NOMO-1 treated with DMSO at 0.1 percent for 48 hours (cell line): ENCODE results near the gene FBXL5.

Experiments used
- DNase-seq: peaks from one replicate; lab custom pipeline; 2025; ENCODE audit not compliant: unreplicated experiment; lab: John Stamatoyannopoulos, UW

FBXL5 gene, protein sequence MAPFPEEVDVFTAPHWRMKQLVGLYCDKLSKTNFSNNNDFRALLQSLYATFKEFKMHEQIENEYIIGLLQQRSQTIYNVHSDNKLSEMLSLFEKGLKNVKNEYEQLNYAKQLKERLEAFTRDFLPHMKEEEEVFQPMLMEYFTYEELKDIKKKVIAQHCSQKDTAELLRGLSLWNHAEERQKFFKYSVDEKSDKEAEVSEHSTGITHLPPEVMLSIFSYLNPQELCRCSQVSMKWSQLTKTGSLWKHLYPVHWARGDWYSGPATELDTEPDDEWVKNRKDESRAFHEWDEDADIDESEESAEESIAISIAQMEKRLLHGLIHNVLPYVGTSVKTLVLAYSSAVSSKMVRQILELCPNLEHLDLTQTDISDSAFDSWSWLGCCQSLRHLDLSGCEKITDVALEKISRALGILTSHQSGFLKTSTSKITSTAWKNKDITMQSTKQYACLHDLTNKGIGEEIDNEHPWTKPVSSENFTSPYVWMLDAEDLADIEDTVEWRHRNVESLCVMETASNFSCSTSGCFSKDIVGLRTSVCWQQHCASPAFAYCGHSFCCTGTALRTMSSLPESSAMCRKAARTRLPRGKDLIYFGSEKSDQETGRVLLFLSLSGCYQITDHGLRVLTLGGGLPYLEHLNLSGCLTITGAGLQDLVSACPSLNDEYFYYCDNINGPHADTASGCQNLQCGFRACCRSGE

DNA sequence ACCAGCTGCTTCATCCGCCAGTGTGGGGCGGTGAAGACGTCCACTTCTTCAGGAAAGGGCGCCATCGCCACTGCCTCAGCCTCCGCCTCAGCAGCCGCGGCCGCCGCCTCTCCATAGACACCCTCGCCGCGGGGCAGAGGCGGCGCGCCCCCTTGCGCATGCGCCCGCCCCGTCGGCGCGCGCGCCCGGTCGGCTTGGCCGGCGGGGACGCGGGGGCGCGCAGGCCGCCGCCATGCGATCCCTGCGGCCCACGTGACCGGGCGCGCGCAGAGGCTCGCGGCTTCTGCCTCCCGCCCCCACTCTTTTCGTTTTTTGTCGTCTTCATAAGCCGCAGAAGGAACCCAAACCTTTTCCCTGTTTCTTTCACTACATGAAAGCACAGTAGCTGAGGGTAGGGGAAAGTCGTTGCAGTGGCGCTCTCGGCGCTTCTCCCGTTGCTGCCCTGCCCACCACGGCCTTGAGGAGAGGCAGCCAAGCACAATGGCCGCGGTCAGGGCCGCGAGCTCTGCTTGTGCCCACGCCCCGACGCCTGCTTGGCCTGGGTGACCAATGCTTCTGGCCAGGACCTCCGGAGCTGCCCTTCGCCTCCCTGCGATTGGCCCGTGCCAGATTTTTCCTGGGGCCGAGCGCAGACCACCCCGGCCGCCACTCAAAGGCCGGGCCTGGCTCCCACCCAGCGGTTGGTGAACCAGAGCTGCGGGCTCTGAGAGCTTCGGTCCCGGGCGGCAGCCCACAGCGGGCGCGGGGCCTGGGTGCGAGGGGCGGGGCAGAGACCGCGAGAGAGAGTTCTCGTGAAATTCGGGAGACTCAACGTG lies at the start of gene FBXL5:
TSS of gene FBXL5 (minus strand) at position 135 of the 815 bp plus-strand sequence. CDS start at position 65, 70 bp downstream.
- DNase-seq, result peak; percentile 82

DNA sequence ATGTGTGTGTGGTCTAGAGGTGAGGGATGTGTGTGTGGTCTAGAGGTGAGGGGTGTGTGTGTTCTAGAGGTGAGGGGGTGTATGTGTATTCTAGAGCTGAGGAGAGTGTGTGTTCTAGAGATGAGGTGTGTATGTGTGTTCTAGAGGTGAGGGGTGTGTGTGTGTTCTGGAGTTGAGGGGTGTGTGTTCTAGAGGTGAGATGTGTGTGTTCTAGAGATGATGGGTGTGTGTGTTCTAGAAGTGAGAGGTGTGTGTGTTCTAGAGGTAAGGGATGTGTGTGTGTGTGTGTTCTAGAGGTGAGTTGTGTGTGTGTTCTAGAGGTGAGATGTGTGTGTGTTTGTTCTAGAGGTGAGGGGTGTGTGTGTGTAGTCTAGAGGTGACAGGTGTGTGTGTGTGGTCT lies 49.0 kb upstream of the FBXL5 start:
- DNase-seq, result no peak

DNA sequence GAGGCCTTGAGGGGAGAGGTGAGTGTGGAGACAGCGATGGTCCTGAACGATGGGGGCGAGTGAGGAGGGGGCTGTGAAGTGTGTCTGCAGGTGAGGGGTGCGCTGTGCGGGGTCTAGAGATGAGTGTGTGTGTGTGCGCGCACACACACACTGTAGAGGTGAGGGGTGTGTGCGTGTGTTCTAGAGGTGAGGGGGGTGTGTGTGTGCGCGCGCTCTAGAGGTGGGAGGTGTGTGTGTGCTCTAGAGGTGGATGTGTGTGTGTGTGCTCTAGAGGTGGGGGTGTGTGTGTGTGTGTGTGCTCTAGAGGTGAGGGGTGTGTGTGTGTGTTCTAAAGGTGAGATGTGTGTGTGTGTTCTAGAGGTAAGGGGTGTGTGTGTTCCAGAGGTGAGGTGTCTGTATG lies 48.3 kb upstream of the FBXL5 start:
- no peak for DNase-seq

DNA sequence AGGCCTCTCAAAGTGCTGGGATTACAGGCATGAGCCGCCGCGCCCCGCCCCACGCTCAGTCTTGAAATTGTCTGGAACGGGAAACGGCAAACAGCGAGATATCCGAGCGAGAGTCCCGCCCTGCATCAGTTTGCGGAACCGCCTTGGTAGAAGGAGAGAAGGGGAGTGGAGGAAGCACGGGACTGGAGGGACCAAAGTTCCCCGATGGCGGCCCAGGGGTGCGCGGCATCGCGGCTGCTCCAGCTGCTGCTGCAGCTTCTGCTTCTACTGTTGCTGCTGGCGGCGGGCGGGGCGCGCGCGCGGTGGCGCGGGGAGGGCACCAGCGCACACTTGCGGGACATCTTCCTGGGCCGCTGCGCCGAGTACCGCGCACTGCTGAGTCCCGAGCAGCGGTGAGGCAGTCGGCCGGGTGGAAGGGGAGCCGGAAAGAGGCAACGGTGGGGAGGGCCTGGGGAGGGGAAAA lies 47.8 kb upstream of the FBXL5 start, which contains the start of gene BST1:
TSS of gene BST1 (plus strand) at position 125 of the 463 bp plus-strand sequence. CDS start at position 205, 80 bp downstream.
- DNase-seq, result peak; percentile 88

DNA sequence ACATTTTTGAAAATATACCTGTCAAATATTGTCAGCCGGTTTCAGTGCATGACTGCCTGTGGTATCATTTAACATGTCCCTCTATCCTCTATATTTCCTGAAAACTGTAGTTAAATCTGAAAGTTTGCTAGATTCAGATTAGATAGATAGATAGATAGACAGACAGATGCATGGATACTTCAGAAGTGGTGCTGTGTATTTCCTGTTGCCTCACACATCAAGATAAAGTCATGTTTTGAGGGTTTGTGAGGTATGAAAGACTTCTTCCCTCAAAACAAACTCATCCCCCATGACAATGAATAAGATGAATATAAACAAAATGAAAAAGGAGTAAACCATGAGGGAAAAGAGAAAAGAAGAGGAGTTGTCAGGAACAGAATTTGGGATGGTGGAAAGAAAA lies 41.7 kb upstream of the FBXL5 start:
- DNase-seq, result no peak

DNA sequence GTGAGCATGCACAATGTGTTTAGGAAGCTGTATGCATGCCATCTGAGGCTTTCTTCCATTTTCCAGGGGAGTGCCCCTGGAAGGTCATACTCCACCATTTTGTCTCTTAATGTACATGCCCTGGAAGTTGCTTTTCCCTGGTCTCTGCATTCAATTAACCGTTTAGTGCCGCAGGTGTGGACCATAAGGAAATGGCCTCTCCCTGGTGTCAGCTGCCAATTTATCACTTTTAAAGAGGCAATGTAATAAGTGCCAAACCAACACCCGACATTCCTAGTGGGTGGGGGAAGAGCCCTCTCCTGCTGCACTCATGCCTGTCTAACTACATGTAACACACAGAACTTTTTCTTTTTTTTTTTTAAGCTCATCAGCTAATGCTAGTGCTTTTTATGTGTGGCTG lies 40.6 kb upstream of the FBXL5 start:
- no peak for DNase-seq

DNA sequence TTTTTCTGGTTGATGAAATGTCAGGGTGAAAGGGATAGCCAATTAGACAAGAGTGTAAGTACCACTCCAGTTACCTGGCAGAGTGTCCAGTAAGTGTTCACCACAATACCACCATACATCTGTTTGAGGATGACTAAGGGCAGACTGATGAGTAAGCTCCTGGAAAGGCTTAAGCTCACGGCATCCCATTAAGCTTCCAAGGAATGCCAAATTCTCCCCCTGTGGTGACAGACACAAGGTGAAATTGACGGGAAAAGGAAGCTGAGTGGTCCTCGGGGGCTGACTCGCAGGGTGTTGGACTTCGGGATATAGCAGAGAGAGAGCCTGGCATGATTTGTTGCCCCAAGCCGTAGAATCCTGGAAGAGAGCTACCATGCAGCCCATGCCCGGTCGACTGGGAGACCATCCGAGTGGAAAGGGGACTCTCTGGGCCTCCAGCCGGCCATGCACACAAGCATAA lies 40.1 kb upstream of the FBXL5 start:
- no peak for DNase-seq

DNA sequence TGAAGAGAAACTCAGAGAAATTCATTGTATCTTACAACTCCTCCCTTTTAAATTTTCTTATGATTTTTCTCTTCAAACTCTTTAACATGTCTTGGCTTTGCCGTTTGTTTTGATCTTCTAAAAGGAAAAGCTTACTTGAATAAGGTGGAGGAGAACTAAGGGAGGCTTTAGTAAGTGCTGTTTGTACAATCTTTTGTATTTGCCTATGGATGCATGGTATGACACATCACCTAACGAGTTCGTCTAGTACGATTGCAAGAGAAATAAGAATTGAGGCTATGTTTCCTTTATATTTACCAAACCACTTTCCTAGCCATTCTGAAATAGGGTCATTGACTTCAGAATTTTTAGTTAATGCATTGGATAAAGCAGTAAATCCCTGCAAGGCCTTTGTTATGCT lies 39.3 kb upstream of the FBXL5 start:
- no peak for DNase-seq

DNA sequence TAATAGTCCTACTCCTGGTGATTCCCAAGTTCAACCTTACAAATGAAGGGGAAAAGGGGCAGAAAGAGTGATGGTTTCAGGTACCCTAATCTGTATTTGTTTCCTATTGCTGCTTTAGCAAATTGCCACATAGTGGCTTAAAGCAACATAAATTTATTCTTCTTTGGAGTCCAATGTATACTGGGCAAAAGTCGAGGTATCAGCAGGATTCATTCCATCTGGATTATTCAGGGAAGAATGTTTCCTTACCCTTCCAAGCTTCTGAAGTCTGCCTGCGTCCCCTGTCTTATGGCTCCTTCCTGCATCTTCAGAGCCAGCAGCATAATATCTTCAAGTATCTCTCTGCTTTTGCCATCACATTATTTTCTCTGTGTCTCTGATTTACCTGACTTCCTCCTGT lies 37.4 kb upstream of the FBXL5 start:
- no peak for DNase-seq

DNA sequence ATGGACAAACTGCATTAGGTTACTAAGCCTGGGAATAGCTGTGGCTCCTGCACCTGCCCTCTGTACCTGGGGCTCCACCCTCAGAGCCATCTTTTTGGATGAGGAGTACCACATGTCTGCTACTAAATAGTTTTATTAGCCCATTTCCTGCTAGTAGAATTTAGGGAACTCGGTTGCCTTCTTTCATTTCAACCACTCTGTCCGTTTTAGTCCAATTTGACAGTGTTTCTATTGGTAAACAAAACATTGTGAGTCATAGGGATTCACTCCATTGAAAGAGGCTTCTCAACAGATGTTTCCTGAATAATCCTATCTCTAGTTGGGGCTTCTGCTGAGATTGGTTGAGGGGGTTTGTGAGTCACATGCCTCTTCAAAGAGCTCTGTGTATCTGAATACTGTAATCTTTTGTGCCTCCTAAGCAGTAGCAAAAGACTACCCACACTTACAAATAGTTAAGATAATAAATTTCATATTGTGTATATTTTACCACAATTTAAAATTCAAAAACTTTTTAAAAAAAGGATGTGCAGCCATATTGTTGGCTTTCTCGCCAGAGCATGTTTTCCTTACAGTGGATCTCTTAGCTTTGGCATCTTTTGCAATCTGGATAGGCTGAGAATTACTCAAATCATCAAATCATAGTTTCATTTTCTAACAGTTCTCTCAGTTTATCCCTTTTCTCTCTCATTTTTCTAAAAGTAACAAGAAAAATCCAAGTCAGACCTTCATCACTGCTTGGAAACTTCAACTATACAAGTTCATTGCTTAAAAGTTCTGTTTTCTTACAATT lies 36.4 kb upstream of the FBXL5 start:
- DNase-seq, result peak; percentile 30

DNA sequence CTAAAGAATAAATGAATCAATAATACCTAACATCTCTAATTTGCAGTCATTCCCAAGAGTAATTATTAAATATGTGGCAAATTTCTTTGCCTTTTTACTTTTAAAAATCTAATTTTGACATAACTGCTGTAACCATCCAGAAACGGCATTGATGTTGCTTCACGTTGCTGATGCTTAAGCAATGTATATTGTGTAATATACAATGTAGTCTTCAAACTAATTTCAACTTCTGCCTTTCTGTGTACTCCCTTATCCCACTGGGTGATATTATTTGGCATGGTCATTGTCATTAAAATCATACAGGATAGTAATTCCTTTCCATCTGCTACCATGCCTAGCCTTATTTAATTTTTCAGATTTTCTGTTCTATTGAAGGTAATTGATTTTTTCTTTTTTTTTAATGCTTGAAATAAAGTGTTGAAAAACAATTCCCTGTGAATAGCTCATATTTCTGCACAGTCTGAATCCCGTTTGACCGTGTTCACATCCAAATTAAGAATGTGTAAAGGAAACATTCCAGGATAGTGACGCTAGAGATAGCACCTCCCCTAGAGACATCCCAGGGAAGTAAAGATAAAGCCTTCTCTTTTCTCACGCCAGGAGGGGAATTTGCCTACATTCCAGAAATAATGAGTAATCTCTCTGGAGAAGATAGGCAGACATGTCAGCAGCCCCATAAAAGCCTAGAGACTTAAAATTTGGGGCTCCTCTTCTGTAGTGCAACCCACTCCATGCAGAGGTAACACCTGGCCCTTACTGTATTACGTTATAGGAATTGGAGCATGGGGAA lies 35.1 kb upstream of the FBXL5 start:
- peak; percentile 87 for DNase-seq

DNA sequence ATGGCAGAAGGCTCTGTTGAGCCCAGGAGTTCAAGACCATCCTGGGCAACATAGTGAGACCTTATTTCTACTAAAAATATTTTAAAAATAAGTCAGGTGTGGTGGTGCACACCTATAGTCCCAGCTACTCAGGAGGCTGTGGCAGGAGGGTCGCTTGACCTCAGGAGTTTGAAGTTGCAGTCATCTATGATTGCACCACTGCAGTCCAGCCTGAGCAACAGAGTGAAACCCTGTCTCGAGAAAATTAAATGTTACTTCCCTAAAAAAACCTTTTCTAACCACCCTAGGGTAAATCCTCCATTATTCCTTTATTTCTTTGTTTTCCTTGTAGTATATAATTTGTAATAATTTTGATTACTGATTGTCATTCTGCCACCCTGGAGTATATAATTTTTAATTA lies 34.4 kb upstream of the FBXL5 start:
- DNase-seq, result peak; percentile 84

DNA sequence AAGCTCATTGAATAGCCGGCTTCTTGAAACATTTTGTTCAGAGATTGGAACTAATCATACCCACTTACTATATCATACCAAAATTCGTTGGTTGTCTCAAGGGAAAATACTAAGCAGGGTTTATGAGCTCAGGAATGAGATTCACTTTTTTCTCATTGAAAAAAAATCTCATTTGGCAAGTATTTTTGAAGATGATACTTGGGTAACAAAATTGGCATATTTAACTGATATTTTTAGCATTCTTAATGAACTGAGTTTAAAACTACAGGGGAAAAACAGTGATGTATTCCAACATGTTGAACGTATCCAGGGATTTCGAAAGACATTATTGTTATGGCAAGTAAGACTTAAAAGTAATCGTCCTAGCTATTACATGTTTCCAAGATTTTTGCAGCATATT lies 32.9 kb upstream of the FBXL5 start:
- no peak for DNase-seq

DNA sequence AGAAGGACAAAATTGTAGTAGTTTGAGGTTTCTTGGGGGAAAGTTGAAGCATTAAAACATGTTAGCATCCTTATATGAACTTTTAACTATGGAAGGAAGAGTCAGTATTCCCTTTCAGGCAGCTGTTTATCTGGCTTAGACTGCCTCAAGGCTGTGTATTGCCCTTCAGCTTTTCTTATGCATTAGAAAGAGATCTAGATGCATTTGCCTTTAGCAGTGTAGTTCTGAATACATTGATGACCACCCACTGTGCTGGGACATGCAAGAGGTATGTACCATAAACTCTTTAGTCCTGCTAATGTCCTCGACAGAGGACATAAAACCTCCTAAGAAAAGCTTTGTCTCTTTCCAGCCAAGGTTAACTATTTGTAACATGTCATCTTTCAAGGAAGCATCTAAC lies 29.3 kb upstream of the FBXL5 start:
- DNase-seq, result no peak

DNA sequence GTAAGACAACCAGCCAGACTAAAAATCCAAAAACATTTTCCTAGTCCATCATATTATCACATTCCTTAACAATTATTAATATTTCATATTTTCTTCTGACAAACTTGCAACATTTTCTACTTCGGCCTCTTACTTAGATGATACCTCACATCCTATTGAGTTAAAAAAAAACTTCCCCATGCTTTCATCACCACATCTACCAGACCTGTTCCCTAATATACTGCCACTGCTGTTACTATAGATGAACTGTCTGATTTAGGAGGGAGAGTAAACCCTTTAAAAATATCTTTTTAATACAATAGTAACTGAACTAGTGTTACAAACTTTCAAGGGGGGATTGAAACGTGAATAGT lies 28.0 kb upstream of the FBXL5 start:
- peak; percentile 69 for DNase-seq

DNA sequence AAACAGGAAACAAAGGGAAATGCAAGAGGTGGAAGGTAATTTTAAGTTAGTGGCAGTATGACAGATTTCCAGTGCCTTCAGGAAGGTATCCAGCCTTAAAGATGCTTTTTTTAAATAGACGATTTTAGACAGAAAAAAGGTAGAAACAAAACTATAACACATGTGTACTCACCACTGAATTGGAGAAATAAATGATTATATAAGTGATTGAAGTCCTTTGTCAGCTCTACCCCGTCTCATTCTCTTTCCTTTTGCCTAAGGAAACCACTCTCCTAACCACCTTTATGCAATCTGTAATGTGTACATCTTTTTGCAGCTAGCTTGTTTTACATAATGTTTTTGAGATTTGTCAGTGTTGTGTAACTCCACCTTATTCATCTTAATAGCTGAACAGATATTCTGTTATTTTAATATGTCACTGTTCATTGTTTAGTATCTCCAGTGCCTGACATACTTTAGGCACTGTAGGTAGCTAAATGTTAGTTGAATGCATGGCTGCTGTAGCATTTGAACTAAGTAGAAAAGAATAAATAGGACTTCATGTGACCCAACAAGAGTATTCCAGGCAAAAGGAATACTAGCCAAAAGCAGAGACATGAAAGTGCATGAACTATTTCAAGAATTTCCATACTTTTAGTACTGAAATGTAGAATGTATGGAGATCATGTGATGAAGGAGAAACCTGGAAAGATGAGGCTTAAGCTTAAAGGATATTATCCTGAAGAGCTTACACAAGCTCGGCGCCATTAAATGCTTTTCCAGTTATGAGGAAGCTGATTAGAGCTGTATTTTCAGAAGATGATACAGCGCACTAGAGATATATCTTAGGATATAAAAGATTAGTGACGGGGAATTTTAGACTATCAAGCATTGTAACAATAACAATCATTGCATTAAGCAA lies 27.3 kb upstream of the FBXL5 start:
- peak; percentile 55 for DNase-seq

DNA sequence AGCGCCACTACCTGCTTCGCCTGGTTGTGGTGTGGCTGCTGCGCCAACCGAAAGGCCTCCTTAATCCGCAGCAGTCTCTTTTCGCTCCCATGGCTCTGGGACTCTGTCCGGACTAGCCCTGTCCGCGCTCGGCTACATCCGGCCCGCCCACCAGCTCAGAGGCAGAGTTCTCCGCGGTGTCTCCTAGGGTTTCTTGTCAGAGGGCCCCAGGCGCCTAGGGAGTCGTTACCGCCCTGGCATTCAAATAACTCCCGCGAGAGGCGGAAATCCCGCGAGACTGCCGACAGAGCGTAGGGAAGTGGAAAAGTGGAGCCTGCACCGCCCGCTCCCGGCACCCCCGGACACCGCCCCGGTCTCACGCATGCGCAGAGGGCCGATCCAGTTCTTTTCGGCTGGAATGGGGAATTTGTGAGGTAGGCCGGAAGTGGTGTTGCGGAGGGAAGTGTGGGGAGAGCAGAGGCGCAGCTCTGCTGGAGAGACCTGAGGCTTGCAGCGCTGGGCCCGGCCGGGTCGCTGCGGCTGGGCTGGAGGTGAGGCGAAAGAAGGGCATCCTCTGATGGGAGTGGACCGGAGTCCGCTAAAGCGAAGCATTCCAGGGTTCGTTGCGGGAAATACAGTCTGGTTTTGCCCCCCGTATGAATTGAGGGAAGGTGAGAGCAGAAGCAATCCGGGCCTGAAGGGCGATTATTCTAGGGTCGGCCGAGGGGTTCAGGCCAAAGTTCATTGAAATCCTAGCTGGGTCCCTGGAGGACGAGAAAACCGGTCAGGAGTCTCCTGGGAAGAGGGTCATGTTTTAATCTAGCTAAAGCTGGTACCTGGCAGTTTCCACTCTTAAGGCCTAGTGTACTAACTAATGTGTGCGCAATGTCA lies 26.4 kb upstream of the FBXL5 start, which contains the start of gene FAM200B:
TSS of gene FAM200B (plus strand) at position 456 of the 870 bp plus-strand sequence. CDS start 5,151 bp downstream, outside the sequence.
- DNase-seq, result peak; percentile 98

DNA sequence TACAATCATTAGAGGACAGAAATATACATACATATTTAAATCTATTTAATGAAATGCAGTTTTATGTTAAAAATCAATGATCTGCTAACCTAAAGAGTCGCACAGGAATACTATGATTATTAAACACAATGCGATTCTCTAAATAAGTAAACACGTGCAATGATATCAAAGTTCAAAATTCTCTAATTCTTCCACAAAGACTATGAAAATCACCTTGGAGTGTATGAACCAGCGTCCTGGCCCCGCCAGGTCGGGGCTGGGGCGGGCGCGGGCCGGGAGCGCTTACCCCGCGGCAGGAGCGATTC lies 25.9 kb upstream of the FBXL5 start:
- no peak for DNase-seq
